Right lobe of liver (tissue), 4 donors: Measurements from ENCODE around the gene FAH.

ENCODE experiments used
- CTCF ChIP-seq, 4 donors: fragments of 200-600 bp in 3 of 4; fragments of 450-650 bp in 1 of 4; IDR thresholded peaks; one replicate each; pipeline versions ENCODE4 v1.5.1 to v1.8.0; 2016 to 2022; ENCODE audit warnings: antibody characterized with exemption in 4 of 4, mild to moderate bottlenecking in 2 of 4
- POLR2A ChIP-seq: fragments of 450-650 bp; IDR thresholded peaks from one replicate; pipeline ENCODE4 v1.6.1; 2017; ENCODE audit warnings: antibody characterized with exemption, mild to moderate bottlenecking
- donor health status: DM: no; HTN: no; CAD: no.
- donor health status: DM: no; HTN: no; CAD: no.
- donor health status: DM: no; HTN: yes; CAD: no.

GRCh38 chr15:80121546-80121945, 31.3 kb upstream of the FAH start:
- TF ChIP-seq POLR2A (no peak), CTCF (IDR thresholded peaks at IDR 0.05) (no peak)
